ENCODE results near the gene SLIT1.

SLIT1 gene

GRCh38 chr10:97058521-97058920, 127.2 kb downstream of the SLIT1 start:
- TF ChIP-seq CTCF (IDR thresholded peaks at IDR 0.05; ENCODE audit: extremely low read depth, missing control alignments), result no peak
- no peak for DNase-seq (ENCODE audit: low spot score)

- no peak for DNase-seq (ENCODE audit: low spot score)
- TF ChIP-seq CTCF (IDR thresholded peaks at IDR 0.05; ENCODE audit: extremely low read depth, missing control alignments), result no peak
Observed at GRCh38 chr10:97057491-97058235, 128.1 kb downstream of the SLIT1 start.

GRCh38 chr10:97056003-97056630, 129.6 kb downstream of the SLIT1 start:
- no peak for DNase-seq (ENCODE audit: low spot score)
- no peak for TF ChIP-seq CTCF (IDR thresholded peaks at IDR 0.05; ENCODE audit: extremely low read depth, missing control alignments)

- DNase-seq (ENCODE audit: low spot score), result no peak
- TF ChIP-seq CTCF (IDR thresholded peaks at IDR 0.05; ENCODE audit: extremely low read depth, missing control alignments), result no peak
Observed at GRCh38 chr10:97053276-97053675, 132.5 kb downstream of the SLIT1 start.

- TF ChIP-seq CTCF (IDR thresholded peaks at IDR 0.05; ENCODE audit: extremely low read depth, missing control alignments), result no peak
- DNase-seq (ENCODE audit: low spot score), result no peak
Observed at GRCh38 chr10:97050956-97051496, 134.7 kb downstream of the SLIT1 start.

- TF ChIP-seq CTCF (IDR thresholded peaks at IDR 0.05; ENCODE audit: extremely low read depth, missing control alignments), result no peak
- no peak for DNase-seq (ENCODE audit: low spot score)
Observed at GRCh38 chr10:97050205-97050745, 135.5 kb downstream of the SLIT1 start.

GRCh38 chr10:97049670-97050069, 136.1 kb downstream of the SLIT1 start:
- TF ChIP-seq CTCF (IDR thresholded peaks at IDR 0.05; ENCODE audit: extremely low read depth, missing control alignments), result no peak
- DNase-seq (ENCODE audit: low spot score), result no peak
